ENCODE measurements around the gene MAN1B1.

DNA sequence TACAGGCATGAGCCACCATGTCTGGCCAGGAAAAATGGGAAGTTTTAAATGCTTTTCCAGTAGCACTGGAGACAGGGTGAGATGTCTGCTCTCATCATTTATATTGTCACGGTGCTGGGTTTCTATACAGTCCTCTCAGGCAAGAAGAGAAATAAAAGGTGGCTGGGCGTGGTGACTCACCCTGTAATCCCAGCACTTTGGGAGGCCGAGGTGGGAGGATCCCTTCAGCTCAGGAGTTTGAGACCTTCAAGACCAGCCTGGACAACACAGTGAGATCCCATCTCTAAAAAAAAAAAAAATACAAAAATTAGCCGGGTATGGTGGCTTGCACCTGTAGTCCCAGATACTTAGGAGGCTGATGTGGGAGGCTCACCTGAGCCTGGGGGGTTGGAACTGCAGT is 47.4 kb downstream of the MAN1B1 start:
- TF ChIP-seq, protein P1, sequence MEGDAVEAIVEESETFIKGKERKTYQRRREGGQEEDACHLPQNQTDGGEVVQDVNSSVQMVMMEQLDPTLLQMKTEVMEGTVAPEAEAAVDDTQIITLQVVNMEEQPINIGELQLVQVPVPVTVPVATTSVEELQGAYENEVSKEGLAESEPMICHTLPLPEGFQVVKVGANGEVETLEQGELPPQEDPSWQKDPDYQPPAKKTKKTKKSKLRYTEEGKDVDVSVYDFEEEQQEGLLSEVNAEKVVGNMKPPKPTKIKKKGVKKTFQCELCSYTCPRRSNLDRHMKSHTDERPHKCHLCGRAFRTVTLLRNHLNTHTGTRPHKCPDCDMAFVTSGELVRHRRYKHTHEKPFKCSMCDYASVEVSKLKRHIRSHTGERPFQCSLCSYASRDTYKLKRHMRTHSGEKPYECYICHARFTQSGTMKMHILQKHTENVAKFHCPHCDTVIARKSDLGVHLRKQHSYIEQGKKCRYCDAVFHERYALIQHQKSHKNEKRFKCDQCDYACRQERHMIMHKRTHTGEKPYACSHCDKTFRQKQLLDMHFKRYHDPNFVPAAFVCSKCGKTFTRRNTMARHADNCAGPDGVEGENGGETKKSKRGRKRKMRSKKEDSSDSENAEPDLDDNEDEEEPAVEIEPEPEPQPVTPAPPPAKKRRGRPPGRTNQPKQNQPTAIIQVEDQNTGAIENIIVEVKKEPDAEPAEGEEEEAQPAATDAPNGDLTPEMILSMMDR (IDR thresholded peaks at IDR 0.05), result no peak
- TF ChIP-seq POLR2AphosphoS5 (IDR thresholded peaks at IDR 0.05; ENCODE audit: insufficient read depth in 1 of 2, low read depth in 1 of 2), result no peak
- no peak for TF ChIP-seq POLR2A (IDR thresholded peaks at IDR 0.05)
